Karpas-422 (cell line): ENCODE data around the gene LINGO1. TPM values are rescaled to one million over a fixed set of nuclear protein-coding genes. Genes with fewer than 3 reads are reported as not detected.

Experiments
- DNase-seq: peaks from one replicate; pipeline ENCODE4 v3.0.0-alpha.2; 2015
- H2AFZ ChIP-seq: fragments of 200-600 bp; sonication (generic); 2 replicates; pipeline ENCODE4 v1.6.1; 2014; ENCODE audit warnings: antibody characterized with exemption, low read length, mixed read lengths
- H3K27ac ChIP-seq: fragments of 200-600 bp; sonication (generic); 2 replicates; pipeline ENCODE4 v1.5.1; 2014; ENCODE audit warnings: mild to moderate bottlenecking, low read length, moderate library complexity
- H3K27me3 ChIP-seq: fragments of 200-600 bp; sonication (generic); 2 replicates; pipeline ENCODE4 v1.6.1; 2014; ENCODE audit warnings: low read length, mixed read lengths
- H3K36me3 ChIP-seq: fragments of 200-600 bp; sonication (generic); 2 replicates; pipeline ENCODE4 v1.6.1; 2014; ENCODE audit warnings: low read length, mixed read lengths; ENCODE audit not compliant: insufficient read depth
- H3K4me1 ChIP-seq: fragments of 200-600 bp; sonication (generic); 2 replicates; pipeline ENCODE4 v1.6.1; 2014; ENCODE audit warnings: mild to moderate bottlenecking, low read length, mixed read lengths
- H3K4me2 ChIP-seq: fragments of 200-600 bp; sonication (generic); 2 replicates; pipeline ENCODE4 v1.6.1; 2014; ENCODE audit warnings: low read length, low read depth, mild to moderate bottlenecking; ENCODE audit not compliant: poor library complexity, severe bottlenecking
- H3K4me3 ChIP-seq: fragments of 200-600 bp; sonication (generic); 2 replicates; pipeline ENCODE4 v1.5.1; 2014; ENCODE audit warnings: mild to moderate bottlenecking, antibody characterized with exemption, low read length, mixed read lengths
- H3K79me2 ChIP-seq: fragments of 200-600 bp; sonication (generic); 2 replicates; pipeline ENCODE4 v1.6.1; 2014; ENCODE audit warnings: mild to moderate bottlenecking, low read length, mixed read lengths
- H3K9ac ChIP-seq: fragments of 200-600 bp; sonication (generic); 2 replicates; pipeline ENCODE4 v1.6.0; 2014; ENCODE audit warnings: low read length
- H3K9me2 ChIP-seq: fragments of 200-600 bp; sonication (generic), shearing (Covaris generic); replicated peaks from 2 replicates; pipeline ENCODE4 v1.6.0; 2014; ENCODE audit warnings: mild to moderate bottlenecking, low read length, moderate library complexity; ENCODE audit not compliant: insufficient read depth
- H3K9me3 ChIP-seq: fragments of 300-700, 200-600 bp; sonication (generic); 2 replicates; pipeline ENCODE4 v1.6.1; 2014; ENCODE audit warnings: low read length, mixed read lengths
- H4K20me1 ChIP-seq: fragments of 200-600 bp; sonication (generic); 2 replicates; pipeline ENCODE4 v1.6.1; 2014; ENCODE audit warnings: mild to moderate bottlenecking, antibody characterized with exemption, low read length, low read depth; ENCODE audit not compliant: insufficient read depth
- total RNA-seq: library from RNA; depleted of rRNA; stranded (reverse); fragments of >200 nt; shearing (Covaris generic); gene quantifications from 2 replicates; pipeline ENCODE4 v1.2.3, GENCODE V29; 2014; ENCODE audit warnings: low replicate concordance; rRNA removed

Gene LINGO1
- not detected in 2 replicates for total RNA-seq

GRCh38 chr15:77632534-77633133 is at the start of gene LINGO1:
TSS of gene LINGO1 (minus strand) at chr15:77632912. CDS start at chr15:77632315, 597 bp downstream.
- Histone ChIP-seq H3K27me3 (no peaks in the 10 kb centered on the region), H3K36me3 (no peaks in the 10 kb centered on the region), H3K4me3 (no peak within 1 kb of the TSS), H2AFZ (no peak within 1 kb of the TSS), H3K9me3 (no peaks in the 10 kb centered on the region), H3K4me2 (no peak within 1 kb of the TSS), H3K27ac (no peak within 1 kb of the TSS), H3K4me1 (no peaks in the 10 kb centered on the region), H3K9me2 (no peaks in the 10 kb centered on the region), H4K20me1 (no peaks in the 10 kb centered on the region), H3K9ac (no peak within 1 kb of the TSS), H3K79me2 (no peaks in the 10 kb centered on the region)
- no peak for DNase-seq

- H3K4me2 ChIP-seq, result no peak overlapping the region
Observed at GRCh38 chr15:77681362-77681761, 48.6 kb upstream of the LINGO1 start.

GRCh38 chr15:77676569-77677375 is 44.1 kb upstream of the LINGO1 start:
- H3K79me2 ChIP-seq, result no peaks in the 10 kb centered on the region
- H2AFZ ChIP-seq, result no peak overlapping the region
- no peaks in the 10 kb centered on the region for H3K9me2 ChIP-seq
- H3K9ac ChIP-seq, result no peak overlapping the region
- H3K36me3 ChIP-seq, result no peaks in the 10 kb centered on the region
- no peaks in the 10 kb centered on the region for H3K9me3 ChIP-seq
- no peak overlapping the region for H3K4me2 ChIP-seq
- H3K27ac ChIP-seq, result no peak overlapping the region
- H3K4me1 ChIP-seq, result no peaks in the 10 kb centered on the region
- no peak overlapping the region for H3K4me3 ChIP-seq
- DNase-seq, result no peak
- H3K27me3 ChIP-seq, result no peaks in the 10 kb centered on the region
- no peaks in the 10 kb centered on the region for H4K20me1 ChIP-seq

More at GRCh38 chr15:77681362-77681761, 48.6 kb upstream of the LINGO1 start:
- Histone ChIP-seq H3K9me3 (no peaks in the 10 kb centered on the region), H3K36me3 (no peaks in the 10 kb centered on the region), H4K20me1 (no peaks in the 10 kb centered on the region), H3K27me3 (no peaks in the 10 kb centered on the region), H3K4me3 (no peak overlapping the region), H2AFZ (no peak overlapping the region), H3K9ac (no peak overlapping the region), H3K79me2 (no peaks in the 10 kb centered on the region), H3K27ac (no peak overlapping the region), H3K9me2 (no peaks in the 10 kb centered on the region), H3K4me1 (no peaks in the 10 kb centered on the region)
- DNase-seq, result no peak

- Histone ChIP-seq H3K9me2 (no peaks in the 10 kb centered on the region), H3K36me3 (no peaks in the 10 kb centered on the region), H2AFZ (no peak overlapping the region), H3K4me3 (no peak overlapping the region), H3K4me2 (no peak overlapping the region), H3K4me1 (peaks cover 6% of the 10 kb centered on the region), H3K27ac (no peak overlapping the region), H3K79me2 (no peaks in the 10 kb centered on the region), H3K9me3 (no peaks in the 10 kb centered on the region), H4K20me1 (no peaks in the 10 kb centered on the region), H3K9ac (no peak overlapping the region), H3K27me3 (no peaks in the 10 kb centered on the region)
- DNase-seq, result no peak
Observed at GRCh38 chr15:77675806-77676415, 43.2 kb upstream of the LINGO1 start.

GRCh38 chr15:77674327-77674726 is 41.6 kb upstream of the LINGO1 start:
- Histone ChIP-seq H3K9me2 (no peaks in the 10 kb centered on the region), H3K27me3 (no peaks in the 10 kb centered on the region), H3K4me2 (no peak overlapping the region), H3K4me1 (peaks cover 21% of the 10 kb centered on the region), H3K9ac (no peak overlapping the region), H4K20me1 (no peaks in the 10 kb centered on the region; the same call in 1 of the 2 replicates), H3K79me2 (no peaks in the 10 kb centered on the region), H3K36me3 (no peaks in the 10 kb centered on the region), H2AFZ (no peak overlapping the region), H3K9me3 (no peaks in the 10 kb centered on the region), H3K4me3 (no peak overlapping the region), H3K27ac (no peak overlapping the region)
- no peak for DNase-seq

GRCh38 chr15:77673866-77674265 is 41.2 kb upstream of the LINGO1 start:
- Histone ChIP-seq H4K20me1 (no peaks in the 10 kb centered on the region; the same call in 1 of the 2 replicates), H2AFZ (no peak overlapping the region), H3K27ac (no peak overlapping the region), H3K4me1 (peaks cover 22% of the 10 kb centered on the region), H3K9me3 (no peaks in the 10 kb centered on the region), H3K9ac (no peak overlapping the region), H3K4me3 (no peak overlapping the region), H3K79me2 (no peaks in the 10 kb centered on the region), H3K36me3 (no peaks in the 10 kb centered on the region), H3K4me2 (no peak overlapping the region), H3K9me2 (no peaks in the 10 kb centered on the region), H3K27me3 (no peaks in the 10 kb centered on the region)
- DNase-seq, result no peak

GRCh38 chr15:77672135-77672534 is 39.4 kb upstream of the LINGO1 start:
- Histone ChIP-seq H3K9me3 (no peaks in the 10 kb centered on the region), H3K27me3 (no peaks in the 10 kb centered on the region), H2AFZ (no peak overlapping the region)

More at GRCh38 chr15:77672135-77672534, 39.4 kb upstream of the LINGO1 start:
- no peak overlapping the region for H3K4me3 ChIP-seq
- H3K4me2 ChIP-seq, result no peak overlapping the region
- DNase-seq, result no peak
- H3K9me2 ChIP-seq, result no peaks in the 10 kb centered on the region
- no peaks in the 10 kb centered on the region for H3K79me2 ChIP-seq
- no peak overlapping the region for H3K9ac ChIP-seq
- peaks cover 22% of the 10 kb centered on the region for H3K4me1 ChIP-seq
- no peak overlapping the region for H3K27ac ChIP-seq
- H3K36me3 ChIP-seq, result no peaks in the 10 kb centered on the region
- no peaks in the 10 kb centered on the region; the same call in 1 of the 2 replicates for H4K20me1 ChIP-seq
